ENCODE data around the gene NOM1. TPM values are rescaled to one million over a fixed set of nuclear protein-coding genes. Genes with fewer than 3 reads are reported as not detected.
A peak's percentile ranks its signal among the peaks of the same experiment; 100 is the strongest.
"Not testable (repeated sequence)": the region's sequence is repeated elsewhere in the genome, so short reads cannot be mapped to it uniquely, and the experiment has no call there.

NOM1 gene
- 10 to 100 TPM; 12.6 to 20.8 (median 16.3) TPM for total RNA-seq

- H3K9me3 ChIP-seq, result no peaks in the 10 kb centered on the region
- WGBS, result under 1% methylated on average over 52 of the region's 115 CpGs
- peak within 1 kb of the TSS; percentile 80 to 98 (median 96) for H3K4me3 ChIP-seq
- TF ChIP-seq POLR2AphosphoS5 (IDR thresholded peaks at IDR 0.05) (peak; percentile 78 to 82), POLR2A (IDR thresholded peaks at IDR 0.05; ENCODE audit: low read depth) (no peak), EP300 (IDR thresholded peaks at IDR 0.05) (no peak), CTCF (IDR thresholded peaks at IDR 0.05) (peak; percentile 80 to 97 (median 96))
- H3K4me1 ChIP-seq, result peaks cover 29 to 40% (median 37%) of the 10 kb centered on the region in 4 donors
- no peak for DNase-seq (ENCODE audit: extremely low spot score)
- intact Hi-C loops (cut with DNase I), result loop anchor here (1.0 kb wide), 1 partner anchor 55 kb away; no protein-coding TSS in a partner anchor
- peak within 1 kb of the TSS; percentile 66 to 80 (median 70) for H3K27ac ChIP-seq (replicated peaks in 1 of 4)
- peaks cover 8 to 30% (median 27%) of the 10 kb centered on the region in 4 donors for H3K36me3 ChIP-seq
- H3K27me3 ChIP-seq, result peaks cover 0 to 5% (median 0%) of the 10 kb centered on the region in 4 donors
Measured at GRCh38 chr7:156949541-156950380, at the start of gene NOM1. Gene NOM1 (plus strand): TSS chr7:156949712. CDS start chr7:156949738, 26 bp downstream.

- WGBS, result 76% methylated on average over 9 of the region's 9 CpGs
- intact Hi-C loops (cut with DNase I); H3K4me3 ChIP-seq; H3K27ac ChIP-seq (replicated peaks in 1 of 4); H3K9me3 ChIP-seq; H3K4me1 ChIP-seq; H3K36me3 ChIP-seq: not testable (repeated sequence)
- H3K27me3 ChIP-seq, result peaks cover 0 to 21% (median 0%) of the 10 kb centered on the region in 4 donors
- DNase-seq (ENCODE audit: extremely low spot score), result peak; percentile 1
Measured at GRCh38 chr7:156900093-156900492, 49.4 kb upstream of the NOM1 start.

GRCh38 chr7:156903232-156903909, 46.1 kb upstream of the NOM1 start:
- intact Hi-C loops (cut with DNase I), result no loop called here
- TF ChIP-seq EP300 (IDR thresholded peaks at IDR 0.05) (no peak), CTCF (IDR thresholded peaks at IDR 0.05) (no peak), POLR2A (IDR thresholded peaks at IDR 0.05; ENCODE audit: low read depth) (no peak), POLR2AphosphoS5 (IDR thresholded peaks at IDR 0.05) (peak; percentile 69 to 75)
- H3K4me1 ChIP-seq, result peaks cover 0 to 8% (median 0%) of the 10 kb centered on the region in 4 donors
- H3K4me3 ChIP-seq, result no peak overlapping the region
- peaks cover 0 to 33% (median 0%) of the 10 kb centered on the region in 4 donors for H3K27me3 ChIP-seq
- peak overlapping the region in 3 of 4 donors; percentile 14 to 60 (median 57) for H3K27ac ChIP-seq (replicated peaks in 1 of 4)
- no peak for DNase-seq (ENCODE audit: extremely low spot score)
- WGBS, result 63% methylated on average over 10 of the region's 10 CpGs
- no peaks in the 10 kb centered on the region for H3K9me3 ChIP-seq
- H3K36me3 ChIP-seq, result no peaks in the 10 kb centered on the region

GRCh38 chr7:156906200-156906649, 43.3 kb upstream of the NOM1 start:
- intact Hi-C loops (cut with DNase I), result no loop called here
- H3K27ac ChIP-seq (replicated peaks in 1 of 4), result no peak overlapping the region

More at GRCh38 chr7:156906200-156906649, 43.3 kb upstream of the NOM1 start:
- no peak overlapping the region for H3K4me3 ChIP-seq
- 58% methylated on average over 4 of the region's 4 CpGs for WGBS
- no peaks in the 10 kb centered on the region for H3K36me3 ChIP-seq
- TF ChIP-seq POLR2A (IDR thresholded peaks at IDR 0.05; ENCODE audit: low read depth) (no peak), EP300 (IDR thresholded peaks at IDR 0.05) (no peak), CTCF (IDR thresholded peaks at IDR 0.05) (no peak), POLR2AphosphoS5 (IDR thresholded peaks at IDR 0.05) (no peak)
- H3K27me3 ChIP-seq, result peaks cover 0 to 32% (median 0%) of the 10 kb centered on the region in 4 donors
- no peaks in the 10 kb centered on the region for H3K9me3 ChIP-seq
- peaks cover 0 to 12% (median 3%) of the 10 kb centered on the region in 4 donors for H3K4me1 ChIP-seq
- no peak for DNase-seq (ENCODE audit: extremely low spot score)

Data from esophagus muscularis mucosa (tissue), 4 donors.